Large intestine (tissue), 3 donors: Measurements from ENCODE around the gene ATP1A2. TPM values are rescaled to one million over a fixed set of nuclear protein-coding genes. Genes with fewer than 3 reads are reported as not detected.

ENCODE experiments used
- DNase-seq, 2 donors: peaks; one replicate each; pipeline versions ENCODE4 v3.0.0 to v3.0.0-alpha.2; 2013
- H3K27ac ChIP-seq: one replicate; pipeline ENCODE4 v1.5.1; 2013; ENCODE audit warnings: low read length
- H3K27me3 ChIP-seq: 2 replicates; pipeline ENCODE4 v1.6.1; 2013; ENCODE audit warnings: low read length; ENCODE audit not compliant: control insufficient read depth, insufficient read depth
- H3K36me3 ChIP-seq: 2 replicates; pipeline ENCODE4 v1.6.1; 2013; ENCODE audit warnings: low read length; ENCODE audit not compliant: control insufficient read depth, insufficient read depth
- H3K4me1 ChIP-seq: one replicate; pipeline ENCODE4 v1.6.1; 2013; ENCODE audit warnings: low read length; ENCODE audit not compliant: control insufficient read depth, insufficient read depth
- H3K4me3 ChIP-seq: one replicate; pipeline ENCODE4 v1.5.1; 2013; ENCODE audit warnings: low read length
- H3K9me3 ChIP-seq: one replicate; pipeline ENCODE4 v1.6.1; 2013; ENCODE audit warnings: mild to moderate bottlenecking, low read depth, low read length, moderate library complexity; ENCODE audit not compliant: control insufficient read depth
- WGBS: methylation state at CpG from one replicate; pipeline ENCODE4 v1.1.5; 2013; ENCODE audit warnings: low lambda C conversion rate; ENCODE audit not compliant: insufficient coverage; 5-methylcytosine and 5-hydroxymethylcytosine counted together
- polyA plus RNA-seq: library from polyadenylated mRNA; unstranded; fragments of 120-200 nt; gene quantifications from one replicate; pipeline ENCODE4 v1.2.1, GENCODE V29; 2013

The ATP1A2 gene
- polyA plus RNA-seq, 1 donor, result 7.5 TPM

GRCh38 chr1:160171354-160171753 is 55.8 kb downstream of the ATP1A2 start:
- WGBS, result 100% methylated on average over 1 of the region's 4 CpGs
- DNase-seq, result no peak
- no peaks in the 10 kb centered on the region for H3K36me3 ChIP-seq
- no peak overlapping the region for H3K4me3 ChIP-seq
- no peaks in the 10 kb centered on the region for H3K9me3 ChIP-seq
- no peaks in the 10 kb centered on the region for H3K4me1 ChIP-seq
- peaks cover 13% of the 10 kb centered on the region for H3K27me3 ChIP-seq
- H3K27ac ChIP-seq, result no peak overlapping the region

GRCh38 chr1:160171980-160172379 is 56.4 kb downstream of the ATP1A2 start:
- Histone ChIP-seq H3K9me3 (no peaks in the 10 kb centered on the region), H3K4me1 (no peaks in the 10 kb centered on the region), H3K36me3 (no peaks in the 10 kb centered on the region), H3K4me3 (no peak overlapping the region), H3K27ac (no peak overlapping the region), H3K27me3 (peaks cover 13% of the 10 kb centered on the region)
- WGBS, result no CpG with 5 or more reads among the region's 9 CpGs
- no peak for DNase-seq

DNA sequence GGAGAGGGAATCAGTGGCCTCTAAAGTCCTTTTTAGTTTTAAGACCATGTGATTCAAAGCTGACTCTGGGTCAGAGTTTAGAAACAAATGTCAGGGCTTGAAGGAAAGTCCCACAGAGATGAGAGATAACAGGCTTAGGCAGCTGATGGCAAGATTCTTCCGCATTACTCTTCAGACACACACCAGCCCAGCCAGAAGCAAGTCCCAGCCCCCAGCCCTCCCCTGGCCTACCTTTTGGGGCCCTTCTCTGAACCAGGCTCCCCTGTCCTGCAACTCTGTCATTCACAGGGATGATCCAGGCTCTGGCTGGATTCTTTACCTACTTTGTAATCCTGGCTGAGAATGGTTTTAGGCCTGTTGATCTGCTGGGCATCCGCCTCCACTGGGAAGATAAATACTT is 61.7 kb downstream of the ATP1A2 start:
- H3K36me3 ChIP-seq, result no peaks in the 10 kb centered on the region
- H3K9me3 ChIP-seq, result no peaks in the 10 kb centered on the region
- H3K27me3 ChIP-seq, result peaks cover 9% of the 10 kb centered on the region
- H3K4me1 ChIP-seq, result no peaks in the 10 kb centered on the region
- no CpG with 5 or more reads among the region's 2 CpGs for WGBS
- no peak overlapping the region for H3K4me3 ChIP-seq
- no peak overlapping the region for H3K27ac ChIP-seq
- DNase-seq, result no peak

DNA sequence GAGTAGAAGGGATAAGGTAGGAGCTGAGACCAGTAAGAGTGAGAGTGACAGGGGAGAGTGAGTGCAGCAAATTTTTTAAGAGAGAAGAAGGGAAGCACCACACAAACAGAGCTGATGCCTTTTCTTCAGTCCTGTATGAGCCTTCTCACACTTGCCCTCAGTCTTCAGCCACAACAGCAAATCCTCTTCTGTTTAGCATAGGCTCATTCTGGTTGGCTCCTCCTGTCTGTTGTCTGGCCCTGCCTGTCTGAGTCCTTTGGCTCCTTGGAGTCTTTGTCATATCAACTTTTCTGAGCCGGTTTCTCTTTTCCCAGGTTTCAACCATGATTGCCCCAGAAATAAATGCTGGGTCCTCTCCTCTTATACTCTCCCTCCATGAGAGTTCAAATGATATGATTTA is 62.1 kb downstream of the ATP1A2 start:
- no peaks in the 10 kb centered on the region for H3K9me3 ChIP-seq
- H3K4me1 ChIP-seq, result no peaks in the 10 kb centered on the region
- DNase-seq, result no peak
- H3K36me3 ChIP-seq, result no peaks in the 10 kb centered on the region
- no peak overlapping the region for H3K27ac ChIP-seq
- no peak overlapping the region for H3K4me3 ChIP-seq
- H3K27me3 ChIP-seq, result peaks cover 9% of the 10 kb centered on the region
- no CpG with 5 or more reads among the region's 1 CpG for WGBS

GRCh38 chr1:160178731-160179130 is 63.2 kb downstream of the ATP1A2 start:
- no CpG with 5 or more reads among the region's 2 CpGs for WGBS
- DNase-seq, result no peak
- Histone ChIP-seq H3K9me3 (no peaks in the 10 kb centered on the region), H3K4me3 (no peak overlapping the region), H3K27ac (no peak overlapping the region), H3K36me3 (no peaks in the 10 kb centered on the region), H3K27me3 (peaks cover 5% of the 10 kb centered on the region), H3K4me1 (no peaks in the 10 kb centered on the region)

DNA sequence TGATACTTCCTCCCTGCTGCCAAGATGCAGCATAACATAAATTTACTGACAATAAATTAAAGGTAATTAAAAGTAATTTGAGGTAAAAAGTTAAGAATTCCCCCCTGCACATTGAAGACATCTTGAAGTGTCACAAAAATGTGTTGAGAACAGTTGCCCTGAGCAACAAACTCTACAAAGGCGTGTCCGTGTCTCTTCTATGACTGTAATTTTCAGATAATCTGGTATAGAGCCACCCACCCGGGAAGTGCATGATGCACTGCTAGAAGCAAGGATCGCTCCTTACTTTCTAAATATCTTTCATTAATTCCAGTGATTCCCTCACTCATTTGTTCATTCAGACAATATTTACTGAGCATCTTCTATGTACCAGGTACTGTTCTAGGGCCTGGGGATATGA is 63.8 kb downstream of the ATP1A2 start:
- DNase-seq, result no peak
- H3K27ac ChIP-seq, result no peak overlapping the region
- H3K9me3 ChIP-seq, result no peaks in the 10 kb centered on the region
- peaks cover 5% of the 10 kb centered on the region for H3K27me3 ChIP-seq
- WGBS, result no CpG with 5 or more reads among the region's 4 CpGs
- H3K4me1 ChIP-seq, result no peaks in the 10 kb centered on the region
- no peaks in the 10 kb centered on the region for H3K36me3 ChIP-seq
- H3K4me3 ChIP-seq, result no peak overlapping the region

GRCh38 chr1:160186246-160186645 is 70.7 kb downstream of the ATP1A2 start:
- H3K27ac ChIP-seq, result no peak overlapping the region
- no peaks in the 10 kb centered on the region for H3K27me3 ChIP-seq
- DNase-seq, result no peak
- no peaks in the 10 kb centered on the region for H3K4me1 ChIP-seq
- H3K36me3 ChIP-seq, result no peaks in the 10 kb centered on the region
- no peaks in the 10 kb centered on the region for H3K9me3 ChIP-seq
- WGBS, result no CpG with 5 or more reads among the region's 7 CpGs
- no peak overlapping the region for H3K4me3 ChIP-seq

DNA sequence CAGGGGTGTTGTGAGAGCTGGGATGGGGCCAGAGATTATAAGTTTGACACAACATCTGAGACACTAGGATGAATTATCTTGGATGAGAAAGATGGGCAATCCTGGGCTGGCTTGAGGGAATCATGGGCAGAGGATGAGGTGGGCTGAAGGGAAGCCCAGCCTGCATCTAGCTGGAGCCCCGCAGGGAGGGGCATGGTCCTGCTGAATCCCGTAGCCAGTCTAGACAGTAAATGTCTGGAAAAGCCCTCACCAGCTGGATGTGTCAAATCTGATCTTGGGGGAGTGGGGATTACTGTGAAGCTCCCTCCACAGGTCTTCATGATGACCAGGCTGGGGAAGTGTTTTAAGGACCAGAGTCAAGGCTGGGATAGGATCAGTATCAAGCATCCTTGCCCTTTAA is 71.2 kb downstream of the ATP1A2 start:
- Histone ChIP-seq H3K9me3 (no peaks in the 10 kb centered on the region), H3K27me3 (no peaks in the 10 kb centered on the region), H3K36me3 (no peaks in the 10 kb centered on the region), H3K4me1 (no peaks in the 10 kb centered on the region), H3K4me3 (no peak overlapping the region), H3K27ac (no peak overlapping the region)
- no CpG with 5 or more reads among the region's 2 CpGs for WGBS
- no peak for DNase-seq

DNA sequence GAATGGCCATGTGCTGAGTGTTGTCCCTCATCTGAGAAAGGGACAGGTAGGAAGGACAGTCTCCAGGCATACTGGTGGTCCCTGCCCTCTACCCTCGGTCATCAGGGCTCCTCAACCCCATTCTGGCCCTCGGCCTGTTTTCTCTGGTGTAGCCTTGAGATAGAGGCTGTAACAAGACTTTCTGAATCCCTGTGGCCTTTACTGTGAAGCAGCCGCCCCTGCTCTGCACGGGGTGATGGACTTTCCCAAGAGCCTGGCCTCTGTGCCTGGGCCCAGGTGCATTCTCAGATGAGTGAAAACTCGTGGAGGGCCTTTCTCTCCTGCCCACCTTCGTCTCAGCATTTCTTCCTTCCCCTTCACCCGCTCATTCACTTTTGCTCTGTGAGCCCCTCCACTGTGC is 71.8 kb downstream of the ATP1A2 start:
- no peaks in the 10 kb centered on the region for H3K27me3 ChIP-seq
- H3K4me1 ChIP-seq, result no peaks in the 10 kb centered on the region
- WGBS, result 100% methylated on average over 1 of the region's 7 CpGs
- no peak overlapping the region for H3K4me3 ChIP-seq
- H3K27ac ChIP-seq, result no peak overlapping the region
- no peaks in the 10 kb centered on the region for H3K36me3 ChIP-seq
- no peaks in the 10 kb centered on the region for H3K9me3 ChIP-seq
- DNase-seq, result no peak

DNA sequence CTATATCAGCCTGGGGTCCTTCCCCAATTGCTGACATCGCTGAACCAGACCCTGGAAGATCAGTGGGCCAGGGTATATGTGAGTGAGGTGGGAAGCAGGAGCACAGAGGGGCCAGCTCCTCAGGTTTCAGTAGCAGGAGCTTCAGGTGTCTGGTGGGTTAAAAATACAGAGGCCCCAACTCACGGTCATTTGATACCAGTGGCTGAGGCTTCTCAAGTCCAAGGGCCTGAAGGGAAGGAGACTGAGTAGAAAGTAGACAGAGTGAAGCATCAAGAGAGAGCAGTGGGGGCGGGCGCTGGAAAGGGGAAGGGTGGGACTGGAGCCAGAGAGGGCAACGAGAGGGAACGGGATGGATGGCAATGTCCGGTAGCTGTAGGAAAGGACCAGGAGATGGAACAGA is 72.8 kb downstream of the ATP1A2 start:
- Histone ChIP-seq H3K4me3 (no peak overlapping the region), H3K27ac (no peak overlapping the region), H3K9me3 (no peaks in the 10 kb centered on the region), H3K27me3 (no peaks in the 10 kb centered on the region), H3K36me3 (no peaks in the 10 kb centered on the region), H3K4me1 (peaks cover 8% of the 10 kb centered on the region)
- 100% methylated on average over 2 of the region's 7 CpGs for WGBS
- no peak for DNase-seq

- no peaks in the 10 kb centered on the region for H3K36me3 ChIP-seq
- H3K27ac ChIP-seq, result no peak within 1 kb of the TSS
- no peak within 1 kb of the TSS for H3K4me3 ChIP-seq
- H3K4me1 ChIP-seq, result peaks cover 11% of the 10 kb centered on the region
- no CpG with 5 or more reads among the region's 15 CpGs for WGBS
- no peaks in the 10 kb centered on the region for H3K27me3 ChIP-seq
- H3K9me3 ChIP-seq, result no peaks in the 10 kb centered on the region
- DNase-seq, result no peak
Observed at GRCh38 chr1:160189649-160190625, 74.4 kb downstream of the ATP1A2 start, which contains the start of gene CASQ1. Gene CASQ1 (plus strand): TSS chr1:160190575. CDS start chr1:160190752, 177 bp downstream.
